Ascending aorta (tissue), 2 donors: Measurements from ENCODE around the gene MCU. TPM values are rescaled to one million over a fixed set of nuclear protein-coding genes. Genes with fewer than 3 reads are reported as not detected.
"Not testable (repeated sequence)": the region's sequence is repeated elsewhere in the genome, so short reads cannot be mapped to it uniquely, and the experiment has no call there.

Experiments
- DNase-seq, 2 donors: peaks; one replicate each; pipeline ENCODE4 v3.0.0-alpha.2; 2019; ENCODE audit warnings: low spot score in 2 of 2
- H3K27ac ChIP-seq, 2 donors: fragments of 200-600 bp; sonication (generic); one replicate each; pipeline ENCODE4 v1.5.1; 2016 to 2017; ENCODE audit warnings: mild to moderate bottlenecking in 1 of 2
- H3K27me3 ChIP-seq: fragments of 200-600 bp; sonication (generic); one replicate; pipeline ENCODE4 v1.5.1; 2017
- H3K36me3 ChIP-seq, 2 donors: fragments of 200-600 bp; sonication (generic); one replicate each; pipeline ENCODE4 v1.5.1; 2016
- H3K4me1 ChIP-seq, 2 donors: fragments of 200-600 bp; sonication (generic); one replicate each; pipeline ENCODE4 v1.5.1; 2016 to 2017; ENCODE audit warnings: mild to moderate bottlenecking in 1 of 2
- H3K4me3 ChIP-seq, 2 donors: fragments of 200-600 bp; sonication (generic); one replicate each; pipeline ENCODE4 v1.5.1; 2016 to 2017; ENCODE audit warnings: mild to moderate bottlenecking in 1 of 2
- H3K9me3 ChIP-seq, 2 donors: fragments of 200-600 bp; sonication (generic); one replicate each; pipeline ENCODE4 v1.5.1; 2016
- CTCF ChIP-seq, 3 experiments: fragments of 200-600 bp in 2 of 3; fragments of 450-650 bp in 1 of 3; sonication (generic) in 2 of 3; IDR thresholded peaks; one replicate each; pipeline ENCODE4 v1.5.1; 2016 to 2019; ENCODE audit warnings: antibody characterized with exemption in 3 of 3, mild to moderate bottlenecking in 1 of 3, moderate library complexity in 1 of 3
- intact Hi-C: fragments of 100-400 bp; cut with DNase I; formaldehyde crosslinking; loops from one replicate; pipeline ENCODE4 v1.15.1; 2023
- total RNA-seq: library from RNA; depleted of rRNA; stranded (reverse); fragments of >200 nt; gene quantifications from one replicate; pipeline ENCODE4 v1.1.0, GENCODE V29; 2016

The MCU gene
- total RNA-seq, 1 donor from 2014 or later: 22.0 TPM

- intact Hi-C loops: no loop called here
- Histone ChIP-seq H3K27me3 (no peaks in the 10 kb centered on the region), H3K4me3 (peak overlapping the region in 1 of 2 donors; percentile 11), H3K27ac (peak overlapping the region in 1 of 2 donors; percentile 34), H3K9me3 (no peaks in the 10 kb centered on the region), H3K4me1 (peaks cover 0 to 27% of the 10 kb centered on the region in 2 donors), H3K36me3 (no peaks in the 10 kb centered on the region)
- TF ChIP-seq CTCF (IDR thresholded peaks at IDR 0.05): no peak
- no peak for DNase-seq
Observed at GRCh38 chr10:72747521-72747920, 55.6 kb downstream of the MCU start.

GRCh38 chr10:72753760-72754231 lies 61.9 kb downstream of the MCU start:
- no peak for TF ChIP-seq CTCF (IDR thresholded peaks at IDR 0.05)
- H3K4me1 ChIP-seq: no peaks in the 10 kb centered on the region
- no peaks in the 10 kb centered on the region for H3K9me3 ChIP-seq
- H3K4me3 ChIP-seq: no peak overlapping the region
- intact Hi-C loops: no loop called here
- DNase-seq: no peak
- no peak overlapping the region for H3K27ac ChIP-seq
- H3K27me3 ChIP-seq: no peaks in the 10 kb centered on the region
- H3K36me3 ChIP-seq: no peaks in the 10 kb centered on the region

GRCh38 chr10:72754275-72755032 lies 62.5 kb downstream of the MCU start:
- no peaks in the 10 kb centered on the region for H3K4me1 ChIP-seq
- no peak overlapping the region for H3K4me3 ChIP-seq
- intact Hi-C loops: loop anchor here (5.0 kb wide), 1 partner anchor 48 kb away; no protein-coding TSS in a partner anchor
- H3K36me3 ChIP-seq: no peaks in the 10 kb centered on the region
- no peak for DNase-seq
- H3K27me3 ChIP-seq: no peaks in the 10 kb centered on the region
- H3K9me3 ChIP-seq: no peaks in the 10 kb centered on the region
- TF ChIP-seq CTCF (IDR thresholded peaks at IDR 0.05): no peak
- H3K27ac ChIP-seq: no peak overlapping the region

- intact Hi-C loops: loop anchor here (5.0 kb wide), 1 partner anchor 45 kb away; no protein-coding TSS in a partner anchor
Observed at GRCh38 chr10:72756674-72757385, 64.9 kb downstream of the MCU start.

GRCh38 chr10:72757732-72758131 lies 65.8 kb downstream of the MCU start:
- DNase-seq: no peak
- Histone ChIP-seq H3K27ac (no peak overlapping the region), H3K36me3 (no peaks in the 10 kb centered on the region)

More at GRCh38 chr10:72756674-72757385, 64.9 kb downstream of the MCU start:
- Histone ChIP-seq H3K36me3 (no peaks in the 10 kb centered on the region), H3K9me3 (no peaks in the 10 kb centered on the region), H3K4me1 (no peaks in the 10 kb centered on the region), H3K4me3 (no peak overlapping the region), H3K27me3 (no peaks in the 10 kb centered on the region), H3K27ac (no peak overlapping the region)
- no peak for DNase-seq
- no peak for TF ChIP-seq CTCF (IDR thresholded peaks at IDR 0.05)

GRCh38 chr10:72758930-72759329 lies 67.0 kb downstream of the MCU start:
- not testable (repeated sequence) for H3K27ac ChIP-seq, DNase-seq, H3K36me3 ChIP-seq, H3K9me3 ChIP-seq, H3K27me3 ChIP-seq, H3K4me1 ChIP-seq, H3K4me3 ChIP-seq
- intact Hi-C loops: loop anchor here (5.0 kb wide), 1 partner anchor 43 kb away; no protein-coding TSS in a partner anchor

More at GRCh38 chr10:72757732-72758131, 65.8 kb downstream of the MCU start:
- no peaks in the 10 kb centered on the region for H3K27me3 ChIP-seq
- H3K4me1 ChIP-seq: no peaks in the 10 kb centered on the region
- H3K9me3 ChIP-seq: no peaks in the 10 kb centered on the region
- no peak for TF ChIP-seq CTCF (IDR thresholded peaks at IDR 0.05)
- H3K4me3 ChIP-seq: no peak overlapping the region
- intact Hi-C loops: loop anchor here (5.0 kb wide), 1 partner anchor 45 kb away; no protein-coding TSS in a partner anchor
